ENCODE data around the gene RGL4. TPM values are rescaled to one million over a fixed set of nuclear protein-coding genes. Genes with fewer than 3 reads are reported as not detected.

Gene RGL4
- total and polyA plus RNA-seq, 8 donors, result 0.65 to 5.9 (median 2.9) TPM; not detected in 4

- no peak overlapping the region for H3K27ac ChIP-seq
- H3K9me3 ChIP-seq, result no peaks in the 10 kb centered on the region
- 94 to 100% (median 97%) methylated on average over 4 to 5 of the region's 5 CpGs for WGBS, 5 donors
- TF ChIP-seq POLR2A (IDR thresholded peaks at IDR 0.05), result no peak
- TF ChIP-seq POLR2AphosphoS5 (IDR thresholded peaks at IDR 0.05), result no peak
- no peak for TF ChIP-seq EP300 (IDR thresholded peaks at IDR 0.05)
- TF ChIP-seq, protein P1, sequence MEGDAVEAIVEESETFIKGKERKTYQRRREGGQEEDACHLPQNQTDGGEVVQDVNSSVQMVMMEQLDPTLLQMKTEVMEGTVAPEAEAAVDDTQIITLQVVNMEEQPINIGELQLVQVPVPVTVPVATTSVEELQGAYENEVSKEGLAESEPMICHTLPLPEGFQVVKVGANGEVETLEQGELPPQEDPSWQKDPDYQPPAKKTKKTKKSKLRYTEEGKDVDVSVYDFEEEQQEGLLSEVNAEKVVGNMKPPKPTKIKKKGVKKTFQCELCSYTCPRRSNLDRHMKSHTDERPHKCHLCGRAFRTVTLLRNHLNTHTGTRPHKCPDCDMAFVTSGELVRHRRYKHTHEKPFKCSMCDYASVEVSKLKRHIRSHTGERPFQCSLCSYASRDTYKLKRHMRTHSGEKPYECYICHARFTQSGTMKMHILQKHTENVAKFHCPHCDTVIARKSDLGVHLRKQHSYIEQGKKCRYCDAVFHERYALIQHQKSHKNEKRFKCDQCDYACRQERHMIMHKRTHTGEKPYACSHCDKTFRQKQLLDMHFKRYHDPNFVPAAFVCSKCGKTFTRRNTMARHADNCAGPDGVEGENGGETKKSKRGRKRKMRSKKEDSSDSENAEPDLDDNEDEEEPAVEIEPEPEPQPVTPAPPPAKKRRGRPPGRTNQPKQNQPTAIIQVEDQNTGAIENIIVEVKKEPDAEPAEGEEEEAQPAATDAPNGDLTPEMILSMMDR (IDR thresholded peaks at IDR 0.05), result no peak
- no peaks in the 10 kb centered on the region for H3K27me3 ChIP-seq
- intact Hi-C loops (cut with DNase I; ENCODE audit: low total_unique reads), result no loop called here
- H3K4me3 ChIP-seq, result no peak overlapping the region
- H3K4me1 ChIP-seq, result no peaks in the 10 kb centered on the region
- peaks cover 7 to 62% (median 58%) of the 10 kb centered on the region in 4 donors for H3K36me3 ChIP-seq
- DNase-seq, result peak in 1 of 2 donors; percentile 28
Observed at GRCh38 chr22:23685205-23685784, 5.5 kb upstream of the RGL4 start.

- peaks cover 7 to 58% (median 54%) of the 10 kb centered on the region in 4 donors for H3K36me3 ChIP-seq
- TF ChIP-seq POLR2A (IDR thresholded peaks at IDR 0.05), result no peak
- TF ChIP-seq EP300 (IDR thresholded peaks at IDR 0.05), result no peak
- no peak for TF ChIP-seq POLR2AphosphoS5 (IDR thresholded peaks at IDR 0.05)
- TF ChIP-seq, protein P1 (IDR thresholded peaks at IDR 0.05), result no peak
- WGBS, 5 donors, result 60 to 76% (median 69%) methylated on average over 7 of the region's 7 CpGs
- H3K27me3 ChIP-seq, result no peaks in the 10 kb centered on the region
- H3K27ac ChIP-seq, result no peak overlapping the region
- peak in 1 of 2 donors; percentile 10 for DNase-seq
- H3K4me1 ChIP-seq, result no peaks in the 10 kb centered on the region
- no peaks in the 10 kb centered on the region for H3K9me3 ChIP-seq
- H3K4me3 ChIP-seq, result no peak overlapping the region
- intact Hi-C loops (cut with DNase I; ENCODE audit: low total_unique reads), result no loop called here
Observed at GRCh38 chr22:23686416-23687024, 4.3 kb upstream of the RGL4 start.

GRCh38 chr22:23688121-23688520 is 2.7 kb upstream of the RGL4 start:
- intact Hi-C loops (cut with DNase I; ENCODE audit: low total_unique reads), result no loop called here
- TF ChIP-seq EP300 (IDR thresholded peaks at IDR 0.05) (no peak), POLR2AphosphoS5 (IDR thresholded peaks at IDR 0.05) (no peak), POLR2A (IDR thresholded peaks at IDR 0.05) (no peak)
- TF ChIP-seq, protein P1 (IDR thresholded peaks at IDR 0.05), result no peak
- Histone ChIP-seq H3K27ac (no peak overlapping the region), H3K4me1 (no peaks in the 10 kb centered on the region), H3K27me3 (no peaks in the 10 kb centered on the region), H3K9me3 (no peaks in the 10 kb centered on the region), H3K36me3 (peaks cover 3 to 55% (median 49%) of the 10 kb centered on the region in 4 donors), H3K4me3 (no peak overlapping the region)
- WGBS, 5 donors, result 92 to 100% (median 95%) methylated on average over 7 to 10 of the region's 10 CpGs
- peak in 1 of 2 donors; percentile 19 for DNase-seq

GRCh38 chr22:23688571-23688970 is 2.2 kb upstream of the RGL4 start:
- Histone ChIP-seq H3K27ac (no peak overlapping the region), H3K36me3 (peaks cover 2 to 55% (median 49%) of the 10 kb centered on the region in 4 donors), H3K4me3 (no peak overlapping the region), H3K4me1 (no peaks in the 10 kb centered on the region), H3K9me3 (no peaks in the 10 kb centered on the region), H3K27me3 (no peaks in the 10 kb centered on the region)
- intact Hi-C loops (cut with DNase I; ENCODE audit: low total_unique reads), result no loop called here
- WGBS, 5 donors, result 84 to 97% (median 89%) methylated on average over 9 of the region's 9 CpGs
- peak in 1 of 2 donors; percentile 14 for DNase-seq
- no peak for TF ChIP-seq POLR2AphosphoS5 (IDR thresholded peaks at IDR 0.05)
- TF ChIP-seq, protein P1 (IDR thresholded peaks at IDR 0.05), result no peak
- no peak for TF ChIP-seq EP300 (IDR thresholded peaks at IDR 0.05)
- no peak for TF ChIP-seq POLR2A (IDR thresholded peaks at IDR 0.05)

Measured in stomach (tissue), 9 donors.